GM23248 (cell line): ENCODE data around the gene CHGA.

ENCODE experiments used
- EZH2 ChIP-seq: fragments of 200-600 bp; sonication (generic); IDR thresholded peaks from 2 replicates; pipeline ENCODE4 v1.6.1; 2018; ENCODE audit warnings: antibody characterized with exemption, mild to moderate bottlenecking; ENCODE audit not compliant: insufficient read depth, poor library complexity, severe bottlenecking
- EZH2phosphoT487 ChIP-seq: fragments of 200-600 bp; sonication (generic); IDR thresholded peaks from 2 replicates; pipeline ENCODE4 v1.6.1; 2018; ENCODE audit warnings: antibody characterized with exemption, moderate library complexity, mild to moderate bottlenecking, low read depth; ENCODE audit not compliant: insufficient read depth

DNA sequence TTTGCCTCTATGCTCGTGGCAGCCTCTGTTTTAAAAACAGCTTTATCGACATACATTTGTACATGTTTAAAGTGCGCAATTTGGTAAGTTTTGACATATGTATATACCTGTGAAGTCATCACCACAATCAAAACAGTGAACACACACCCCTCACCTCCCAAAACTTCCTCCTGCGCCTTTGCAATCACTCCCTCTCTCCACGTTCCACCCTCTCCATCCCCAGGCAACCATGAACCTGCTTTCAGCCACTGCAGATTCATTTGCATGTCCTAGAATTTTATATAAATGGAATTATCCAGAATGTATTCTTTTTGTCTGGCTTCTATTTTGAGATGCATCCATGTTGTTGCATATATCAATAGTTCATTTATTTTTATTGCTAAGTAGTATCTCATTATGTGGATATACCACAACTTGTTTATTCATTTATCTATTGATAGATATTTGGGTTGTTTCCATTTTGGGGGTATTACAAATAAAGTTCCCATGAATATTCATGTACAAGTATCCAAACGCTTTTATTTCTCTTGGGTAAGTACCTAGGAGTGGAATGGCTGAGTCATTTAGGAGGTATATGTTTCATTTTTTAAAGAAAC, 15.5 kb upstream of the CHGA start:
- TF ChIP-seq EZH2phosphoT487 (no peak), EZH2 (no peak)
